Heart right ventricle (tissue), 16 donors: ENCODE data around the gene OPN3. TPM values are rescaled to one million over a fixed set of nuclear protein-coding genes. Genes with fewer than 3 reads are reported as not detected.

ENCODE experiments used
- ATAC-seq, 8 donors: fragments of 200-7000 bp; cut with Tn5 transposase; one replicate each; pipeline ENCODE4 v1.9.1; 2020; ENCODE audit warnings: mild to moderate bottlenecking in 8 of 8, moderate library complexity in 8 of 8, moderate number of reproducible peaks in 1 of 8
- DNase-seq, 2 donors: peaks; one replicate each; pipeline ENCODE4 v3.0.0-alpha.2; 2020
- H3K27ac ChIP-seq, 10 donors: fragments of 200-600 bp; sonication (generic) in 2 of 10; one replicate each; pipeline versions ENCODE4 v1.5.0 to v1.8.0; 2020 to 2022; ENCODE audit warnings: mild to moderate bottlenecking in 3 of 10
- H3K27me3 ChIP-seq, 7 donors: fragments of 200-600 bp; one replicate each; pipeline ENCODE4 v1.8.0; 2021 to 2022; ENCODE audit warnings: mild to moderate bottlenecking in 2 of 7
- H3K36me3 ChIP-seq, 9 donors: fragments of 200-600 bp; sonication (generic) in 1 of 9; one replicate each; pipeline versions ENCODE4 v1.5.0 to v1.8.0; 2020 to 2022; ENCODE audit warnings: mild to moderate bottlenecking in 2 of 9
- H3K4me1 ChIP-seq, 9 donors: fragments of 200-600 bp; sonication (generic) in 1 of 9; one replicate each; pipeline versions ENCODE4 v1.5.0 to v1.8.0; 2020 to 2022; ENCODE audit warnings: mild to moderate bottlenecking in 4 of 9
- H3K4me3 ChIP-seq, 10 donors: fragments of 200-600 bp; sonication (generic) in 2 of 10; one replicate each; pipeline versions ENCODE4 v1.5.0 to v1.8.0; 2020 to 2022; ENCODE audit warnings: mild to moderate bottlenecking in 7 of 10, moderate library complexity in 2 of 10
- H3K9me3 ChIP-seq, 11 donors: fragments of 200-600 bp in 10 of 11; sonication (generic) in 2 of 11; one replicate each; pipeline versions ENCODE4 v1.5.0 to v1.8.0; 2013 to 2022; ENCODE audit warnings: mild to moderate bottlenecking in 2 of 11, control low read depth in 1 of 11, moderate library complexity in 1 of 11
- WGBS, 2 donors: extraction: QIAGEN DNeasy Blood & Tissue Kit; methylation state at CpG; one replicate each; pipeline ENCODE4 v1.1.7; 2013; ENCODE audit warnings: inconsistent platforms in 1 of 2; 5-methylcytosine and 5-hydroxymethylcytosine counted together
- intact Hi-C, 10 donors: fragments of 100-400 bp; cut with DNase I; formaldehyde crosslinking; loops; one replicate each; pipeline versions ENCODE4 v1.11.1 to v1.14.2; 2022
- polyA plus RNA-seq, 2 donors: library from polyadenylated mRNA; stranded (reverse); fragments of 200-250 nt; gene quantifications; one replicate each; pipeline ENCODE4 v1.2.3, GENCODE V29; 2013
- total RNA-seq, 10 donors: library from RNA; stranded (reverse); fragmentation: NEBNext Ultra II Directional in 3 of 10; extraction: Animal tissue kit (Norgen Biotek cat#: 25700) in 3 of 10; gene quantifications; one replicate each; pipeline versions ENCODE4 v1.2.1 to v1.2.4, GENCODE V29; 2021 to 2023
- TF ChIP-seq, protein P1 (sequence below), 9 donors: fragments of 200-600 bp; sonication (generic) in 2 of 9; IDR thresholded peaks; one replicate each; pipeline versions ENCODE4 v1.5.0 to v1.8.0; 2021 to 2022; ENCODE audit warnings: antibody characterized with exemption in 9 of 9, mild to moderate bottlenecking in 5 of 9, moderate library complexity in 1 of 9
- donor health status: Arrhythmogenic right ventricular cardiomyopathy.
- donor health status: ischemic (EF 13 %, LVEDD 7.1; RV severe dilation, severe dysfunction).
- donor health status: healthy with polysubstance abuse.
- donor health status: DM: no; HTN: yes; CAD: no.
- donor health status: DM: no; HTN: no; CAD: no.
- donor health status: ischemic (EF 25% LVEDD 6.9; RV normal size, moderate dysfunction).
- donor health status: ischemic (EF 25% LVEDD 5.7; RV mildly dilated, moderate dysfunction).
- donor health status: healthy.
- donor health status: DM: yes; HTN: yes; CAD: no.
- donor health status: Ischemic cardiomyopathy.
- donor health status: ischemic (EF 35%, LVEDD 5.7; RV mildly dilated, moderate dysfunction).
- donor health status: nonischemic (EF 11% LVEDD 7.7; RV severe dilation, severe dysfunction).
- donor health status: DM: yes; HTN: yes; CAD: no.
- donor health status: PGD.
- donor health status: ischemic (EF 29% LVEDD 5.4; RV normal size, mild dysfunction).
- donor health status: nonischemic (EF 23%, LVEDD 6.1; RV moderate dilation, normal function).

Gene OPN3
- total and polyA plus RNA-seq, 12 donors, result 3.3 to 9.1 (median 5.2) TPM

DNA sequence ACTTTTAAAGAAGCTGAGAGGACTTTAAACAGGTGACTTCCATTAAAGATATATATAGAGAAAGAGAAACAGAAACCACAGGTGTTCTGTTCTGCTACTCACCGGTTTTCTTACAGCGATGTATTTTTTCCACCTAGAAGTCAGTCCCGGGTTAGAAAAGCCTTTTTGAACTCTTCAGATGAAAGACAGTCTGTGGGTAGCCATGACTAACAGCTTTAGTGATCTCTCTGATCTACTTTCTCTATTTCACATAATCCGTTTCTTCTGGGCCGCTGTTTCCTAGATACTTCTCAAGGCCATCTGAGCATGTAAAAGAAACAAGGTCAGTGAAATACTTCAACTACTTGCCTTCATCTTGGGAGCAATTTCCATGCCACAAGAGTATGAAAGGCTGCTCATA is 37.0 kb upstream of the OPN3 start:
- TF ChIP-seq, protein P1, sequence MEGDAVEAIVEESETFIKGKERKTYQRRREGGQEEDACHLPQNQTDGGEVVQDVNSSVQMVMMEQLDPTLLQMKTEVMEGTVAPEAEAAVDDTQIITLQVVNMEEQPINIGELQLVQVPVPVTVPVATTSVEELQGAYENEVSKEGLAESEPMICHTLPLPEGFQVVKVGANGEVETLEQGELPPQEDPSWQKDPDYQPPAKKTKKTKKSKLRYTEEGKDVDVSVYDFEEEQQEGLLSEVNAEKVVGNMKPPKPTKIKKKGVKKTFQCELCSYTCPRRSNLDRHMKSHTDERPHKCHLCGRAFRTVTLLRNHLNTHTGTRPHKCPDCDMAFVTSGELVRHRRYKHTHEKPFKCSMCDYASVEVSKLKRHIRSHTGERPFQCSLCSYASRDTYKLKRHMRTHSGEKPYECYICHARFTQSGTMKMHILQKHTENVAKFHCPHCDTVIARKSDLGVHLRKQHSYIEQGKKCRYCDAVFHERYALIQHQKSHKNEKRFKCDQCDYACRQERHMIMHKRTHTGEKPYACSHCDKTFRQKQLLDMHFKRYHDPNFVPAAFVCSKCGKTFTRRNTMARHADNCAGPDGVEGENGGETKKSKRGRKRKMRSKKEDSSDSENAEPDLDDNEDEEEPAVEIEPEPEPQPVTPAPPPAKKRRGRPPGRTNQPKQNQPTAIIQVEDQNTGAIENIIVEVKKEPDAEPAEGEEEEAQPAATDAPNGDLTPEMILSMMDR (IDR thresholded peaks at IDR 0.05), result no peak
- Histone ChIP-seq H3K36me3 (no peaks in the 10 kb centered on the region), H3K9me3 (peaks cover 0 to 6% (median 0%) of the 10 kb centered on the region in 11 donors), H3K4me3 (no peak overlapping the region), H3K27ac (no peak overlapping the region), H3K27me3 (peaks cover 0 to 8% (median 0%) of the 10 kb centered on the region in 7 donors), H3K4me1 (no peaks in the 10 kb centered on the region)
- no peak for ATAC-seq
- 74 to 92% methylated on average over 5 of the region's 5 CpGs for WGBS, 2 donors
- DNase-seq, result no peak
- intact Hi-C loops, result no loop called here

- H3K27ac ChIP-seq, result no peak overlapping the region
- intact Hi-C loops, result no loop called here
Measured at GRCh38 chr1:241675983-241676382, 35.8 kb upstream of the OPN3 start.

DNA sequence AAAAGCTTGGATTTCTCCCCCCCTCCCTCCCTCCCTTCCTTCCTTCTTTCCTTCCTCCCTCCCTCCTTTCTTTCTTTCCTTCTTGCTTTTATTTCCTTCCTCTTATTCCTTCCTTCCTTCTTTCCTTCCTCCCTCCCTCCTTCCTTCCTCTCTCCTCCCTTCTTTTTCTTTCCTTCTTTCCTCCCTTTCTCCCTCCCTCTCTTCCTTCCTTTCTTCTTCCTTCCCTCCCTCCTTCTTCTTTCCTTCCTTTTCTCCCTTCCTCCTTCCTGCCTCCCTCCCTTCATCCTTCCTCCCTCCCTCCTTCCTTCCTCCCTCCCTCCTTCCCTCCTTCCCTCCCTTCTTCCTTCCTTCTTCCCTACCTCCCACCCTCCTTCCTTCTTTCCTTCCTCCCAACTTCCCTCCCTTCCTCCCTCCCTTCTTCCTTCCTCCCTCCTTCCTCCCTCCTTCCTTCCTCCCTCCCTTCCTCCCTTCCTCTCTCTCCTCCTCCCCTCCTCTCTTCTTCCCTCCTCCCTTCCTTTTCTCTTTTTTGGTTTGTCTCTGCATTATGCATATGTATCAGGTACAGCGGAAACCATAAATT is 34.7 kb upstream of the OPN3 start:
- no peak for DNase-seq
- TF ChIP-seq, protein P1 (IDR thresholded peaks at IDR 0.05), result no peak

More at GRCh38 chr1:241675983-241676382, 35.8 kb upstream of the OPN3 start:
- TF ChIP-seq, protein P1 (IDR thresholded peaks at IDR 0.05), result no peak
- Histone ChIP-seq H3K36me3 (no peaks in the 10 kb centered on the region), H3K9me3 (peaks cover 0 to under 1% (median 0%) of the 10 kb centered on the region in 11 donors), H3K4me1 (no peaks in the 10 kb centered on the region), H3K4me3 (no peak overlapping the region), H3K27me3 (peaks cover 0 to 13% (median 0%) of the 10 kb centered on the region in 7 donors)
- DNase-seq (no peak), ATAC-seq (no peak)
- 59 to 65% methylated on average over 4 of the region's 4 CpGs for WGBS, 2 donors

DNA sequence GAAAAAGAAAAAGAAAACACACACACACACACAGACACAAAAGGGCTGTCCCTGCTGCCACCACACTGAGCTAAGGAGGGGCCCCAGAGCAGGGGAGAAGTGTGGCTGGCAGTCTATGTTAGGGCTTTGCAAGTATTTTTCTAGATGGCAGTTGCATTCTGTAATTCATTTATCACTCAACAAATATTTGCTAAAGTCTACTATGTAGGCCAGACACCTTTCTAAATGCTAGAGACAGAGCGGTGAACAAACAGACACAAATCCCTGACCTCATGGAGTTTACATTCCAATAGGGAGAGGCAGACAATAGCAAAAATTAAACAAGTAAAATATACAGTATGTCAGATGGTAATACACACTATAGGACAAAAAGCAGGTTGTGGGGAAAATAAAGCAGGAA is 32.1 kb upstream of the OPN3 start:
- Histone ChIP-seq H3K27ac (no peak overlapping the region), H3K27me3 (peaks cover 0 to 5% (median 0%) of the 10 kb centered on the region in 7 donors), H3K4me3 (no peak overlapping the region), H3K4me1 (no peaks in the 10 kb centered on the region), H3K36me3 (no peaks in the 10 kb centered on the region), H3K9me3 (no peaks in the 10 kb centered on the region)
- WGBS, 2 donors, result 91 to 95% methylated on average over 1 of the region's 1 CpG
- intact Hi-C loops, result no loop called here
- DNase-seq (no peak), ATAC-seq (no peak)
- TF ChIP-seq, protein P1 (IDR thresholded peaks at IDR 0.05), result no peak

More for the DNA sequence above, 34.7 kb upstream of the OPN3 start:
- WGBS, 2 donors, result 91 to 94% methylated on average over 1 of the region's 1 CpG
- no peak overlapping the region for H3K27ac ChIP-seq
- no peaks in the 10 kb centered on the region for H3K4me1 ChIP-seq
- no peak overlapping the region for H3K4me3 ChIP-seq
- no peaks in the 10 kb centered on the region for H3K9me3 ChIP-seq
- intact Hi-C loops, result no loop called here
- H3K27me3 ChIP-seq, result peaks cover 0 to 13% (median 0%) of the 10 kb centered on the region in 7 donors
- no peaks in the 10 kb centered on the region for H3K36me3 ChIP-seq
- ATAC-seq, result no peak
